B cell (primary cell): ENCODE data around the gene RNGTT. TPM values are rescaled to one million over a fixed set of nuclear protein-coding genes. Genes with fewer than 3 reads are reported as not detected.

Experiments used
- ATAC-seq: fragments of 200-7000 bp; cut with Tn5 transposase; one replicate; pipeline ENCODE4 v1.10.0; 2021; ENCODE audit warnings: low read depth, mild to moderate bottlenecking, moderate number of reproducible peaks, moderate library complexity
- CTCF ChIA-PET: fragments of 350-600 bp; sonication (Branson Sonifier 250); formaldehyde crosslinking; loops from one replicate; lab custom pipeline; 2021; ENCODE audit warnings: antibody characterized with exemption, inconsistent platforms; lab: Charles Lee
- POLR2A ChIA-PET: fragments of 350-600 bp; sonication (Branson Sonifier 250); formaldehyde crosslinking; loops from one replicate; lab custom pipeline; 2021; ENCODE audit warnings: antibody characterized with exemption; lab: Charles Lee
- DNase-seq: peaks from one replicate; pipeline ENCODE4 v3.0.0; 2013
- H2AFZ ChIP-seq: 2 replicates; pipeline ENCODE4 v1.6.1; 2012; ENCODE audit warnings: mild to moderate bottlenecking, low read depth, low read length; ENCODE audit not compliant: insufficient read depth, poor library complexity, severe bottlenecking
- H3K27ac ChIP-seq, 2 donors: 1 replicate in 1 of 2; 2 replicates in 1 of 2; pipeline ENCODE4 v1.5.1; 2012 to 2013; ENCODE audit warnings: low read length in 2 of 2, mild to moderate bottlenecking in 2 of 2, moderate library complexity in 1 of 2
- H3K27me3 ChIP-seq, 4 experiments: fragments of 200-600 bp in 1 of 4; sonication (generic) in 1 of 4; replicated peaks in 1 of 4; 1 replicate in 2 of 4; 2 replicates in 2 of 4; pipeline versions ENCODE4 v1.6.1 to v1.7.0; 2013 to 2016; ENCODE audit warnings: low read length in 3 of 4, mild to moderate bottlenecking in 2 of 4, mixed read lengths in 1 of 4, moderate library complexity in 1 of 4; ENCODE audit not compliant: insufficient read depth in 4 of 4, control insufficient read depth in 3 of 4; ENCODE audit errors: control extremely low read depth in 1 of 4
- H3K36me3 ChIP-seq, 2 experiments: replicated peaks in 1 of 2; 1 replicate in 1 of 2; 2 replicates in 1 of 2; pipeline versions ENCODE4 v1.6.1 to v1.7.1; 2013; ENCODE audit warnings: low read length in 1 of 2; ENCODE audit not compliant: insufficient read depth in 2 of 2, control insufficient read depth in 1 of 2; ENCODE audit errors: control extremely low read depth in 1 of 2, extremely low read depth in 1 of 2
- H3K4me1 ChIP-seq, 2 donors: fragments of 200-600 bp in 1 of 2; sonication (generic) in 1 of 2; 1 replicate in 1 of 2; 2 replicates in 1 of 2; pipeline versions ENCODE4 v1.5.1 to v1.6.1; 2013 to 2017; ENCODE audit warnings: low read length in 2 of 2; ENCODE audit not compliant: control insufficient read depth in 2 of 2, insufficient read depth in 2 of 2
- H3K4me2 ChIP-seq: replicated peaks from 2 replicates; pipeline ENCODE3; 2012; ENCODE audit warnings: mild to moderate bottlenecking, low read depth, low read length; ENCODE audit not compliant: poor library complexity, severe bottlenecking
- H3K4me3 ChIP-seq, 5 experiments: fragments of 200-600 bp in 1 of 5; sonication (generic) in 1 of 5; 1 replicate in 3 of 5; 2 replicates in 2 of 5; pipeline versions ENCODE4 v1.5.1 to v1.7.0; 2011 to 2016; ENCODE audit warnings: low read length in 4 of 5, mild to moderate bottlenecking in 4 of 5, low read depth in 2 of 5, control low read depth in 1 of 5, moderate library complexity in 1 of 5; ENCODE audit not compliant: insufficient read depth in 1 of 5; ENCODE audit errors: control extremely low read depth in 1 of 5, extremely low read depth in 1 of 5
- H3K79me2 ChIP-seq: fragments of 200-600 bp; sonication (generic); one replicate; pipeline ENCODE4 v1.6.0; 2016; ENCODE audit warnings: low read length; ENCODE audit not compliant: control insufficient read depth, insufficient read depth
- H3K9ac ChIP-seq: fragments of 200-600 bp; sonication (generic); 2 replicates; pipeline ENCODE4 v1.6.1; 2017; ENCODE audit warnings: mild to moderate bottlenecking, low read length, moderate library complexity
- H3K9me3 ChIP-seq, 3 donors: one replicate each; pipeline versions ENCODE4 v1.6.1 to v1.7.1; 2013; ENCODE audit warnings: low read length in 2 of 3; ENCODE audit not compliant: control insufficient read depth in 2 of 3, insufficient read depth in 1 of 3; ENCODE audit errors: control extremely low read depth in 1 of 3
- H4K20me1 ChIP-seq: 2 replicates; pipeline ENCODE4 v1.6.0; 2012; ENCODE audit warnings: mild to moderate bottlenecking, low read length; ENCODE audit not compliant: insufficient read depth, control insufficient read depth, poor library complexity, severe bottlenecking
- H3K27ac Mint-ChIP-seq: one replicate; pipeline ENCODE4 v1.8.0; 2021; ENCODE audit warnings: mixed read lengths
- H3K27me3 Mint-ChIP-seq: one replicate; pipeline ENCODE4 v1.8.0; 2021; ENCODE audit warnings: mixed read lengths
- H3K4me1 Mint-ChIP-seq: one replicate; pipeline ENCODE4 v1.8.0; 2021; ENCODE audit warnings: mixed read lengths
- H3K4me3 Mint-ChIP-seq: one replicate; pipeline ENCODE4 v1.8.0; 2021; ENCODE audit warnings: mixed read lengths
- H3K9me3 Mint-ChIP-seq: one replicate; pipeline ENCODE4 v1.8.0; 2022; ENCODE audit warnings: mixed read lengths; ENCODE audit not compliant: insufficient read depth
- EZH2 ChIP-seq: IDR thresholded peaks from 2 replicates; pipeline ENCODE4 v1.6.1; 2012; ENCODE audit warnings: borderline replicate concordance, low read depth, mild to moderate bottlenecking, moderate library complexity, low read length; ENCODE audit not compliant: insufficient read depth, poor library complexity, severe bottlenecking
- WGBS: methylation state at CpG from one replicate; pipeline ENCODE4 v1.1.5; 2013; ENCODE audit warnings: missing lambda C conversion rate; ENCODE audit not compliant: insufficient coverage; 5-methylcytosine and 5-hydroxymethylcytosine counted together
- intact Hi-C: fragments of 100-400 bp; cut with micrococcal nuclease; formaldehyde crosslinking; loops from one replicate; pipeline ENCODE4 v1.10.0; 2022
- polyA plus RNA-seq: library from polyadenylated mRNA; depleted of rRNA; stranded (reverse); fragments of >200 nt; gene quantifications from 2 replicates; pipeline ENCODE4 v1.2.3, GENCODE V29; 2012
- total RNA-seq, 2 donors: library from RNA; stranded (reverse); fragments of 120-200 nt in 1 of 2; gene quantifications; 1 replicate in 1 of 2; 2 replicates in 1 of 2; pipeline versions ENCODE4 v1.2.3 to v1.2.4, GENCODE V29; 2013 to 2022
- TF ChIP-seq, protein P1 (sequence below): fragments of 200-600 bp; IDR thresholded peaks from one replicate; pipeline ENCODE4 v1.8.0; 2022; ENCODE audit warnings: antibody characterized with exemption, mild to moderate bottlenecking

Gene RNGTT
- total and polyA plus RNA-seq, 2 donors (not counting 1 experiment from before 2014, with no cell fraction given), result 10.8 to 29.1 TPM

DNA sequence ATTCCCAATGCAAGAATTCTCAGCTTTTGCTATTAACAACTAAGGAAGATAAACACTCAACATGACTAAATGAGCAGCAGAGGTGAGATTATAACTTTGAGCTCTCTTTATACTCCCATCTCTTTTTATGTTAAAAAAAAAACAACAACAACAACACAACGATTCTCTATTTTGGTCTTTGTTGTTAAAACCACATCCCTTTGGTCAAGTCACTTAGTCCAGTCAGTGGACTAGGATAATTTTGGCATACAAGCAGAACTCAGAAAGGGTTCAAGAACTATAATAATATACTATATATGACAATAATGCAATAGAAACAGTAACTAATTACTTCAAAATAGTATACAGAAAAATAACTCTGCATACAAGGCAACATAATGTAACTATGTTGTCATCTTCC lies 312.4 kb downstream of the RNGTT start:
- H3K9me3 Mint-ChIP-seq, result peaks cover 2% of the 10 kb centered on the region
- no peak overlapping the region for H3K4me3 ChIP-seq
- H3K4me3 Mint-ChIP-seq, result no peak overlapping the region
- H3K79me2 ChIP-seq, result no peaks in the 10 kb centered on the region
- no peak overlapping the region for H3K9ac ChIP-seq
- no peaks in the 10 kb centered on the region for H3K27me3 Mint-ChIP-seq
- ChIA-PET CTCF (interaction anchor here (0.7 kb wide), 1 partner anchor 21 kb away, joined by 3 read pairs; no protein-coding TSS in a partner anchor), POLR2A (no interaction called here)
- no peaks in the 10 kb centered on the region for H4K20me1 ChIP-seq
- no peak overlapping the region for H3K27ac Mint-ChIP-seq
- H3K27me3 ChIP-seq, result no peaks in the 10 kb centered on the region
- no peak overlapping the region for H3K27ac ChIP-seq
- H3K4me1 Mint-ChIP-seq, result peaks cover 11% of the 10 kb centered on the region
- DNase-seq, result no peak
- H3K9me3 ChIP-seq, result peaks cover 0 to 4% (median 0%) of the 10 kb centered on the region in 3 donors
- no peak overlapping the region for H3K4me2 ChIP-seq
- no peak for ATAC-seq
- H3K36me3 ChIP-seq, result peaks cover 0 to 2% of the 10 kb centered on the region in 2 experiments
- no CpG with 5 or more reads among the region's 1 CpG for WGBS
- intact Hi-C loops, result no loop called here
- H2AFZ ChIP-seq, result no peak overlapping the region
- no peaks in the 10 kb centered on the region for H3K4me1 ChIP-seq
- TF ChIP-seq, protein P1, sequence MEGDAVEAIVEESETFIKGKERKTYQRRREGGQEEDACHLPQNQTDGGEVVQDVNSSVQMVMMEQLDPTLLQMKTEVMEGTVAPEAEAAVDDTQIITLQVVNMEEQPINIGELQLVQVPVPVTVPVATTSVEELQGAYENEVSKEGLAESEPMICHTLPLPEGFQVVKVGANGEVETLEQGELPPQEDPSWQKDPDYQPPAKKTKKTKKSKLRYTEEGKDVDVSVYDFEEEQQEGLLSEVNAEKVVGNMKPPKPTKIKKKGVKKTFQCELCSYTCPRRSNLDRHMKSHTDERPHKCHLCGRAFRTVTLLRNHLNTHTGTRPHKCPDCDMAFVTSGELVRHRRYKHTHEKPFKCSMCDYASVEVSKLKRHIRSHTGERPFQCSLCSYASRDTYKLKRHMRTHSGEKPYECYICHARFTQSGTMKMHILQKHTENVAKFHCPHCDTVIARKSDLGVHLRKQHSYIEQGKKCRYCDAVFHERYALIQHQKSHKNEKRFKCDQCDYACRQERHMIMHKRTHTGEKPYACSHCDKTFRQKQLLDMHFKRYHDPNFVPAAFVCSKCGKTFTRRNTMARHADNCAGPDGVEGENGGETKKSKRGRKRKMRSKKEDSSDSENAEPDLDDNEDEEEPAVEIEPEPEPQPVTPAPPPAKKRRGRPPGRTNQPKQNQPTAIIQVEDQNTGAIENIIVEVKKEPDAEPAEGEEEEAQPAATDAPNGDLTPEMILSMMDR, result no peak
- TF ChIP-seq EZH2, result no peak

DNA sequence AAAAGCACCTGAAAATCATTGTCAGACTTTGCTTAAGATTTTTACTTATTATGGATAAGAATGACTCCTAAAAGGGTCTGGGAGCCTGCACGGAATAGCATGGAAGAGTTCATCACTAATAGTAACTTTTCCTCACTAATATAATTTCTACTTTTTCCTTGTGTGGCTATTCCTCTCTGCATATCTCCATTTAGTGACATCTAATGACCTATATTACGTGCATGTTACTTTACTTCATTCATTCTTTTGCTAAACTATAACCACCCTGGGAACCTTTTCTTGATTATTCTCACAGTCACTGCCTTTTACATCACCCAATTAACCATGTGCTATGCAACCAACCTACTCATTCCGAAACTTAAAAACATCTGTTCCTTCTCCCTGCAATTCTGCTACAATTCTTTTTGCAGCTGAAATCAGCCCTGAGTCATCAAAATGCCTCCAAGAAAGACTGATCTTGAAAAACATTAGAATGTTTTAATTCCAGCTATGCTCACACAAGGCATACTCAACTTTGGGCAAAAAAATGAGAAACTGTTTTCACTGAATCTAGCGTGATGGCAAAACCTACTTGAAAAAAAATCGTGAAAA lies 313.3 kb downstream of the RNGTT start:
- Mint-ChIP-seq H3K4me1 (peaks cover 11% of the 10 kb centered on the region), H3K4me3 (no peak overlapping the region), H3K27ac (no peak overlapping the region), H3K27me3 (no peaks in the 10 kb centered on the region), H3K9me3 (peaks cover 2% of the 10 kb centered on the region)
- Histone ChIP-seq H3K4me2 (no peak overlapping the region), H4K20me1 (no peaks in the 10 kb centered on the region), H2AFZ (no peak overlapping the region), H3K79me2 (no peaks in the 10 kb centered on the region), H3K9ac (no peak overlapping the region), H3K27me3 (no peaks in the 10 kb centered on the region), H3K4me1 (no peaks in the 10 kb centered on the region), H3K9me3 (peaks cover 0 to 4% (median 0%) of the 10 kb centered on the region in 3 donors), H3K36me3 (peaks cover 0 to 2% of the 10 kb centered on the region in 2 experiments), H3K4me3 (no peak overlapping the region), H3K27ac (no peak overlapping the region)
- 92% methylated on average over 3 of the region's 5 CpGs for WGBS
- TF ChIP-seq, protein P1, result no peak
- TF ChIP-seq EZH2, result no peak
- DNase-seq (no peak), ATAC-seq (no peak)
- ChIA-PET CTCF (interaction anchor here (0.7 kb wide), 1 partner anchor 20 kb away, joined by 3 read pairs; no protein-coding TSS in a partner anchor), POLR2A (no interaction called here)
- intact Hi-C loops, result no loop called here
